ENCODE data around the gene ANKS4B. TPM values are rescaled to one million over a fixed set of nuclear protein-coding genes. Genes with fewer than 3 reads are reported as not detected.

Gene ANKS4B
- polyA plus RNA-seq, 3 donors: not detected

GRCh38 chr16:21197112-21197511, 36.4 kb upstream of the ANKS4B start:
- peaks cover 7% of the 10 kb centered on the region for H3K4me1 Mint-ChIP-seq
- Histone ChIP-seq H3K4me2 (replicated peaks; ENCODE audit: extremely low read depth, low read length, poor library complexity, severe bottlenecking) (no peak overlapping the region), H3K36me3 (replicated peaks in 1 of 2; ENCODE audit: control insufficient read depth in 1 of 2, insufficient read depth in 2 of 2, low read length in 2 of 2) (no peaks in the 10 kb centered on the region), H3K27me3 (ENCODE audit: control insufficient read depth in 2 of 2, insufficient read depth in 2 of 2, low read length in 2 of 2) (peaks cover 0 to 3% of the 10 kb centered on the region in 2 donors), H3K4me1 (ENCODE audit: control insufficient read depth in 1 of 2, insufficient read depth in 2 of 2, low read length in 2 of 2) (no peaks in the 10 kb centered on the region), H3K9ac (ENCODE audit: insufficient read depth, low read length, poor library complexity, severe bottlenecking) (no peak overlapping the region), H2AFZ (ENCODE audit: insufficient read depth, low read depth, low read length, poor library complexity, severe bottlenecking) (no peak overlapping the region), H3K27ac (ENCODE audit: low read depth in 1 of 2, low read length in 2 of 2) (no peak overlapping the region), H3K4me3 (replicated peaks in 1 of 3; ENCODE audit: low read depth in 2 of 3, low read length in 3 of 3) (no peak overlapping the region), H3K9me3 (replicated peaks in 1 of 2; ENCODE audit: control insufficient read depth in 1 of 2, insufficient read depth in 1 of 2, low read length in 2 of 2) (no peaks in the 10 kb centered on the region), H3K79me2 (ENCODE audit: insufficient read depth, low read length) (no peaks in the 10 kb centered on the region), H4K20me1 (ENCODE audit: insufficient read depth, low read length) (no peaks in the 10 kb centered on the region)
- H3K27ac Mint-ChIP-seq: no peak overlapping the region
- H3K27me3 Mint-ChIP-seq (ENCODE audit: low read depth in 3 of 3): peaks cover 9 to 20% (median 19%) of the 10 kb centered on the region in 3 donors
- peaks cover 0 to 2% (median 0%) of the 10 kb centered on the region in 7 donors for H3K9me3 Mint-ChIP-seq
- no peaks in the 10 kb centered on the region for H3K36me3 Mint-ChIP-seq
- no peak overlapping the region for H3K4me3 Mint-ChIP-seq
- TF ChIP-seq, protein P1, sequence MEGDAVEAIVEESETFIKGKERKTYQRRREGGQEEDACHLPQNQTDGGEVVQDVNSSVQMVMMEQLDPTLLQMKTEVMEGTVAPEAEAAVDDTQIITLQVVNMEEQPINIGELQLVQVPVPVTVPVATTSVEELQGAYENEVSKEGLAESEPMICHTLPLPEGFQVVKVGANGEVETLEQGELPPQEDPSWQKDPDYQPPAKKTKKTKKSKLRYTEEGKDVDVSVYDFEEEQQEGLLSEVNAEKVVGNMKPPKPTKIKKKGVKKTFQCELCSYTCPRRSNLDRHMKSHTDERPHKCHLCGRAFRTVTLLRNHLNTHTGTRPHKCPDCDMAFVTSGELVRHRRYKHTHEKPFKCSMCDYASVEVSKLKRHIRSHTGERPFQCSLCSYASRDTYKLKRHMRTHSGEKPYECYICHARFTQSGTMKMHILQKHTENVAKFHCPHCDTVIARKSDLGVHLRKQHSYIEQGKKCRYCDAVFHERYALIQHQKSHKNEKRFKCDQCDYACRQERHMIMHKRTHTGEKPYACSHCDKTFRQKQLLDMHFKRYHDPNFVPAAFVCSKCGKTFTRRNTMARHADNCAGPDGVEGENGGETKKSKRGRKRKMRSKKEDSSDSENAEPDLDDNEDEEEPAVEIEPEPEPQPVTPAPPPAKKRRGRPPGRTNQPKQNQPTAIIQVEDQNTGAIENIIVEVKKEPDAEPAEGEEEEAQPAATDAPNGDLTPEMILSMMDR (IDR thresholded peaks at IDR 0.05): no peak
- WGBS (ENCODE audit: insufficient coverage): no CpG with 5 or more reads among the region's 1 CpG
- DNase-seq: no peak
- intact Hi-C loops (cut with micrococcal nuclease): loop anchor here in 1 of 2 donors (10.0 kb wide), 1 partner anchor 378 kb away; no protein-coding TSS in a partner anchor

DNA sequence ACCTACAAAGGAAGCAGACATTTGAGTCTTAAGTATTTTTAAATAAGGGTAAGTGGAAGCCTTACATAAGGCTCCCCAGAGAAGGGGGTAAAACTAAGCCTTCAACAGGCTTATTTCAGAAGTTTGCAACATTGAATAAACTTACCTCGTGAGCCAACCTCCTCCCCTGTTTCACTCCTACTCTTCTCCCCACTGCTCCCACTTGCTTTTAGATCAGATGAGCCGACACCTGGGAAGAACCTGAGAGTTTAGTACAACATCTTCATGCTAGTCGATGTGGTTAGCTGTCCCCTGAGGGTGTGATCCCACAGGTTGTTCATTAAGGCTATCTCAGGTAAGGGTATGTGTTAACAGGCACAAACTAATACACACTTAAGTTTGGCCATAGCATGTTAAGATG, 35.9 kb upstream of the ANKS4B start:
- Mint-ChIP-seq H3K27me3 (ENCODE audit: low read depth in 3 of 3) (peaks cover 9 to 25% (median 16%) of the 10 kb centered on the region in 3 donors), H3K27ac (no peak overlapping the region), H3K4me3 (no peak overlapping the region), H3K36me3 (no peaks in the 10 kb centered on the region), H3K4me1 (peaks cover 7% of the 10 kb centered on the region), H3K9me3 (no peaks in the 10 kb centered on the region)
- Histone ChIP-seq H4K20me1 (ENCODE audit: insufficient read depth, low read length) (no peaks in the 10 kb centered on the region), H3K27me3 (ENCODE audit: control insufficient read depth in 2 of 2, insufficient read depth in 2 of 2, low read length in 2 of 2) (peaks cover 4 to 6% of the 10 kb centered on the region in 2 donors), H3K4me3 (replicated peaks in 1 of 3; ENCODE audit: low read depth in 2 of 3, low read length in 3 of 3) (no peak overlapping the region), H3K79me2 (ENCODE audit: insufficient read depth, low read length) (no peaks in the 10 kb centered on the region), H3K9ac (ENCODE audit: insufficient read depth, low read length, poor library complexity, severe bottlenecking) (no peak overlapping the region), H3K4me2 (replicated peaks; ENCODE audit: extremely low read depth, low read length, poor library complexity, severe bottlenecking) (no peak overlapping the region), H3K9me3 (replicated peaks in 1 of 2; ENCODE audit: control insufficient read depth in 1 of 2, insufficient read depth in 1 of 2, low read length in 2 of 2) (no peaks in the 10 kb centered on the region), H3K27ac (ENCODE audit: low read depth in 1 of 2, low read length in 2 of 2) (no peak overlapping the region), H2AFZ (ENCODE audit: insufficient read depth, low read depth, low read length, poor library complexity, severe bottlenecking) (no peak overlapping the region), H3K4me1 (ENCODE audit: control insufficient read depth in 1 of 2, insufficient read depth in 2 of 2, low read length in 2 of 2) (no peaks in the 10 kb centered on the region), H3K36me3 (replicated peaks in 1 of 2; ENCODE audit: control insufficient read depth in 1 of 2, insufficient read depth in 2 of 2, low read length in 2 of 2) (no peaks in the 10 kb centered on the region)
- no peak for DNase-seq
- TF ChIP-seq, protein P1 (IDR thresholded peaks at IDR 0.05): no peak
- no CpG with 5 or more reads among the region's 3 CpGs for WGBS (ENCODE audit: insufficient coverage)
- intact Hi-C loops (cut with micrococcal nuclease): loop anchor here in 1 of 2 donors (10.0 kb wide), 1 partner anchor 377 kb away; no protein-coding TSS in a partner anchor

Data from CD14-positive monocyte (primary cell).